ENCODE measurements around the gene TMCC3.

GRCh38 chr12:94553875-94554274 is 96.5 kb downstream of the TMCC3 start:
- TF ChIP-seq CTCF (conservative IDR thresholded peaks at IDR 0.05; ENCODE audit: low read length) (no peak), EZH2phosphoT487 (IDR thresholded peaks at IDR 0.05; ENCODE audit: borderline replicate concordance, low read depth, low read length) (no peak)

Data from OCI-LY7 (cell line).